Activated CD4-positive, alpha-beta T cell treated with anti-CD3 and anti-CD28 coated beads for 48 hours (primary cell): ENCODE measurements around the gene NOLC1.

Source experiments
- DNase-seq: peaks from one replicate; pipeline ENCODE4 v3.0.0-alpha.2; 2020

The NOLC1 gene

GRCh38 chr10:102159051-102159597 lies 6.9 kb downstream of the NOLC1 start:
- no peak for DNase-seq

GRCh38 chr10:102159831-102160230 lies 7.6 kb downstream of the NOLC1 start:
- DNase-seq, result no peak

- no peak for DNase-seq
These were observed 11.3 kb downstream of the NOLC1 start for GRCh38 chr10:102163342-102163989.

GRCh38 chr10:102167861-102168260 lies 15.7 kb downstream of the NOLC1 start:
- no peak for DNase-seq

GRCh38 chr10:102170602-102171001 lies 18.4 kb downstream of the NOLC1 start:
- no peak for DNase-seq

GRCh38 chr10:102172288-102172687 lies 20.1 kb downstream of the NOLC1 start:
- DNase-seq, result no peak

- DNase-seq, result no peak
These were observed 23.2 kb downstream of the NOLC1 start for GRCh38 chr10:102175415-102175814.

- no peak for DNase-seq
These were observed 32.4 kb downstream of the NOLC1 start for GRCh38 chr10:102184606-102185005.

- no peak for DNase-seq
These were observed 33.1 kb downstream of the NOLC1 start for GRCh38 chr10:102185272-102185671.

- no peak for DNase-seq
These were observed 33.8 kb downstream of the NOLC1 start for GRCh38 chr10:102185811-102186527.

- DNase-seq, result no peak
These were observed 36.2 kb downstream of the NOLC1 start for GRCh38 chr10:102188298-102188940.

- peak; percentile 13 for DNase-seq
These were observed 37.0 kb downstream of the NOLC1 start for GRCh38 chr10:102188941-102189898.

GRCh38 chr10:102191956-102192355 lies 39.8 kb downstream of the NOLC1 start:
- DNase-seq, result no peak

- DNase-seq, result no peak
These were observed 43.2 kb downstream of the NOLC1 start for GRCh38 chr10:102195296-102195870.

- DNase-seq, result peak; percentile 45
These were observed 44.7 kb downstream of the NOLC1 start for GRCh38 chr10:102196893-102197292.

- DNase-seq, result no peak
These were observed 45.8 kb downstream of the NOLC1 start for GRCh38 chr10:102198027-102198426.

- DNase-seq, result no peak
These were observed 48.8 kb downstream of the NOLC1 start for GRCh38 chr10:102200751-102201640.

GRCh38 chr10:102202386-102202785 lies 50.2 kb downstream of the NOLC1 start:
- DNase-seq, result no peak

GRCh38 chr10:102208311-102209035 lies 56.3 kb downstream of the NOLC1 start:
- DNase-seq, result no peak

GRCh38 chr10:102211615-102212299 lies 59.6 kb downstream of the NOLC1 start:
- no peak for DNase-seq
